ENCODE results near the gene HIC1.

Gene HIC1

GRCh38 chr17:2025622-2026309 lies 29.1 kb upstream of the HIC1 start:
- no peak for DNase-seq

GRCh38 chr17:2027528-2028233 lies 27.2 kb upstream of the HIC1 start:
- no peak for DNase-seq

GRCh38 chr17:2028234-2028614 lies 26.7 kb upstream of the HIC1 start:
- DNase-seq, result no peak

- no peak for DNase-seq
Observed at GRCh38 chr17:2028737-2029136, 26.2 kb upstream of the HIC1 start.

- DNase-seq, result peak; percentile 63
Observed at GRCh38 chr17:2029911-2030778, 24.8 kb upstream of the HIC1 start, which contains the start of gene DPH1. Gene DPH1 (plus strand): TSS chr17:2030153. CDS start chr17:2030170, 17 bp downstream.

GRCh38 chr17:2030779-2031163 lies 24.1 kb upstream of the HIC1 start:
- DNase-seq, result no peak

- no peak for DNase-seq
Observed at GRCh38 chr17:2033153-2033552, 21.8 kb upstream of the HIC1 start.

- DNase-seq, result no peak
Observed at GRCh38 chr17:2034157-2034556, 20.7 kb upstream of the HIC1 start.

GRCh38 chr17:2034806-2035540 lies 19.9 kb upstream of the HIC1 start:
- DNase-seq, result no peak

- DNase-seq, result no peak
Observed at GRCh38 chr17:2035541-2036488, 19.1 kb upstream of the HIC1 start.

GRCh38 chr17:2037155-2037554 lies 17.7 kb upstream of the HIC1 start:
- DNase-seq, result no peak

GRCh38 chr17:2040219-2040827 lies 14.6 kb upstream of the HIC1 start:
- no peak for DNase-seq

- no peak for DNase-seq
Observed at GRCh38 chr17:2040942-2041560, 13.9 kb upstream of the HIC1 start.

- DNase-seq, result peak; percentile 75
Observed at GRCh38 chr17:2041561-2042389, 13.1 kb upstream of the HIC1 start, which contains the start of gene OVCA2. Gene OVCA2 (plus strand): TSS chr17:2042022. CDS start chr17:2042048, 26 bp downstream.

GRCh38 chr17:2042390-2042847 lies 12.5 kb upstream of the HIC1 start:
- no peak for DNase-seq

- no peak for DNase-seq
Observed at GRCh38 chr17:2042933-2043332, 12.0 kb upstream of the HIC1 start.

- no peak for DNase-seq
Observed at GRCh38 chr17:2043785-2044184, 11.1 kb upstream of the HIC1 start.

GRCh38 chr17:2044263-2044894 lies 10.5 kb upstream of the HIC1 start:
- no peak for DNase-seq

- DNase-seq, result no peak
Observed at GRCh38 chr17:2047590-2047989, 7.3 kb upstream of the HIC1 start.
